ENCODE measurements around the gene RCC2.

RCC2 gene

DNA sequence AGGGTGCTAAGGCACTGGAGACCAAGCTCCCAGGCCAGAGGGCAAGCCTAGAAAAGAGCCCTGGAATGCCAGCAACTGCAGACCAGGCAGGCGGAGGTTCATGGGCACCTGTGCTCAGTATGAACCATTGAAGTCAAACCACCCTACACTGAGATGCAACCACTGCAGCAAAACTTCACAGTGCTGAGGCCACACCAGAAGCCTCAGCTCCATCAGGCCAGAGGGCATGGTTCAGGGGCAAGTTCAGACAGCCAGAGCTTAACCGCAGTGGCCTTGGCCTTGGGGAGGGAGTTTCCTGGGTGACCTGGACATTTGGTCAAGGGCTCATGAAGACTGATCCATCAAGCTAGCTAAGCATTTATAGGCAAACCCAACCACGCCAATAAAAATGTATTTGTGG, 7.1 kb downstream of the RCC2 start:
- DNase-seq (ENCODE audit: low read depth) = no peak
- TF ChIP-seq, protein P1, sequence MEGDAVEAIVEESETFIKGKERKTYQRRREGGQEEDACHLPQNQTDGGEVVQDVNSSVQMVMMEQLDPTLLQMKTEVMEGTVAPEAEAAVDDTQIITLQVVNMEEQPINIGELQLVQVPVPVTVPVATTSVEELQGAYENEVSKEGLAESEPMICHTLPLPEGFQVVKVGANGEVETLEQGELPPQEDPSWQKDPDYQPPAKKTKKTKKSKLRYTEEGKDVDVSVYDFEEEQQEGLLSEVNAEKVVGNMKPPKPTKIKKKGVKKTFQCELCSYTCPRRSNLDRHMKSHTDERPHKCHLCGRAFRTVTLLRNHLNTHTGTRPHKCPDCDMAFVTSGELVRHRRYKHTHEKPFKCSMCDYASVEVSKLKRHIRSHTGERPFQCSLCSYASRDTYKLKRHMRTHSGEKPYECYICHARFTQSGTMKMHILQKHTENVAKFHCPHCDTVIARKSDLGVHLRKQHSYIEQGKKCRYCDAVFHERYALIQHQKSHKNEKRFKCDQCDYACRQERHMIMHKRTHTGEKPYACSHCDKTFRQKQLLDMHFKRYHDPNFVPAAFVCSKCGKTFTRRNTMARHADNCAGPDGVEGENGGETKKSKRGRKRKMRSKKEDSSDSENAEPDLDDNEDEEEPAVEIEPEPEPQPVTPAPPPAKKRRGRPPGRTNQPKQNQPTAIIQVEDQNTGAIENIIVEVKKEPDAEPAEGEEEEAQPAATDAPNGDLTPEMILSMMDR (IDR thresholded peaks at IDR 0.05; ENCODE audit: insufficient read depth, low read depth, low read length, missing control alignments) = no peak
- H3K4me3 ChIP-seq (ENCODE audit: low read depth, low read length) = no peak overlapping the region

DNA sequence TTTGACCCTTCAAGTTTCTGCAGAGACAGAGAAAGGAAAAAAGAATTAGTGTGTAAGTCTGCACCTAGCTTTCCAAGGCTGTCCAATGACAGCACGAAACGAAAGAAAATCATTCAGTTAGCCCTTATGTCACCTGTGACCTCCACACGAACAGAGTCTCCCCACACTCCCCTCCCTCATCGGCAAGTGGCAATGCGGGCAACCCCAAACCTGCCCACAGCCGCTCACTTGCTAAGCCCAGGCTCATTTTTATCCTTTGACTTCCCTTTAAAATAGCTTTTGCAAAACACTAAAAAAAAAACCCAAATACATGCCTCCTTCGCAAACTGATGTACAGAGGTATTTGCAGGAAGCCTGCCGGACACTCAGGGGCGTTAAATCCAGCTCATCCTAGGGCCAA, 10.3 kb downstream of the RCC2 start:
- no peak for DNase-seq (ENCODE audit: low read depth)
- TF ChIP-seq, protein P1 (IDR thresholded peaks at IDR 0.05; ENCODE audit: insufficient read depth, low read depth, low read length, missing control alignments) = no peak

DNA sequence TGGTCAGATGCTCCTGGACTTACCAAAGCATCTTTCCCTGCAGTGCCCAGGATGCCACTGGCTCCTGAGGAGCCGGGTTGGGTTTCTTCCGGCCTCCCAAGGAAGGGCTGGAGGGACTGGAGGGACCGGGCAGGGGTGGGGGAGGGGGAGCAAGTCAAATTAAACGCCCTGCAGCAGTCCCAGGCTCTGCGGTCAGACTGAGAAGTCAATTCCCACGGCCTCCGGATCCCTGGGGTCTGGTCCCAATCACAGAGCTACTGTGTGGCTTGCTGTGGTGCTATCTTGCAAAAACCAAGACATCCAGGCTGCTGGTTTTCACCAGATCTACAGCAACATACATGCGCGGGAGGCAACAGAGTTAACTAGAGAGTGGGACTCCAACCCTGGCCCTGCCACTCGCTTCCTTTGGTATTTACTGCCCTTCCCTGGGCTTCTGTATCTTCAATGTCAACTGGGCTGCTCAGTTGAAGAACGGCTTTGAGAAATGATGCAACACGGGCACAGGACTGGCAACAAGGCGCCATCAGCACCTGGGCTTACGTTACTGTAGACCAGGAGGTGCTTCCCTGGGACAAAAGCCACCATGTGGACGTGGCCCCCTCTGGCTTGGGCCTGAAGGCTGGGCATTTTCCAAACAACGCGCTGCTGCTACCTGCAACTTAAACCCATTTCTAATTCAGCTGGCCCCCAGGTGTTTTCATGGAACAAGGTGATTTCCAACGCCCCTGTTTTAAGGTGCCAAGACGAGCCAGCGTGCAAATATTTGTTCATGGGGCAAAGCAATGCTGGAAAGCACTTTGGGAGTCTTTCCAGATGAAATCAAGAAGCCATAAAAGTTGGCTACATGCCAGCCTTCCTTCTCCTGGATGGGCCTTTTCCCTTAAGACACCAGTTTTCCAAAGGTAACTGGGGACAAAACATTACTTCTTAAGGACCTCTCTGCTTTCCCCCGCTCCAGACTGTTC, 11.5 kb downstream of the RCC2 start:
- TF ChIP-seq, protein P1 (IDR thresholded peaks at IDR 0.05; ENCODE audit: insufficient read depth, low read depth, low read length, missing control alignments) = no peak
- DNase-seq (ENCODE audit: low read depth) = no peak
- H3K4me3 ChIP-seq (ENCODE audit: low read depth, low read length) = no peak overlapping the region

More for the DNA sequence above, 10.3 kb downstream of the RCC2 start:
- no peak overlapping the region for H3K4me3 ChIP-seq (ENCODE audit: low read depth, low read length)

DNA sequence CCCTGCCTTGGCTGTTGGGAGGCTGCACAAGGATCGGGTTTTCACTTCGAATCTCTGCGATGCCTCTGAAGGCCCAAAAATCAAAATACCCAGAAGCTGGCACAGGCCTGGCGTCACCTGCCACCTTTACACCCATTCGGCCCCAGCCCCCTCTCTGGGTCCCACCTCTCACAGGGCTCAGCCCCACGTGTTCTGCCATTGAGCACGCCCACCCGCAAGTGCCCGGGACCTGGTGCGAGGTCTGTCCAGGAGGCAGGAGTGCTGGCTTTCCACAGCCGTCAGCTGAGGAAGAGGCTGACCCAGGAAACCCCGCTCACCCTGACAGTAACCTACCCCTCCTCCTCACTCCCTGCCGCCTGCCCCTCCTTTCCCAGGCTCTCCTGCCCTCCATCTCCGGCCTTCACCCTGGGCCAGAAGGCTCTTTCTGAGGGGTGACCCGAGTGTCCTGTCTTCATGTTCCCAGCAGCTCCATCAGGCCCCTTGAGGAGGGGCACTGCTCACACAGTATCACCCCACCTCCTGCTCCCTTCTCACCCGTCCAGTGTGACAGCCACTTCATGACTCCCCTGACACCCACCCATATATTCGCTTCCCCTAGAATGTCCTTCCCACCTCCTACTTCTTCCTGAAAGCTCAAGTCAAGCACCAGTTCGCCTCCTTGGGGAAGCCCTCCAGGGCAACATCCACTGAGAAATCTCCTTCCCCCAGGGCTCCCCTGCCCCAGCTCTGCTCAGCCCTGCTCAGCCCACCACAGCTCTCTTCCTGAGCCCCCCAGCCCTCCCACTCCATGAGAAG, 13.5 kb downstream of the RCC2 start:
- H3K4me3 ChIP-seq (ENCODE audit: low read depth, low read length) = no peak overlapping the region
- TF ChIP-seq, protein P1 (IDR thresholded peaks at IDR 0.05; ENCODE audit: insufficient read depth, low read depth, low read length, missing control alignments) = no peak
- no peak for DNase-seq (ENCODE audit: low read depth)

DNA sequence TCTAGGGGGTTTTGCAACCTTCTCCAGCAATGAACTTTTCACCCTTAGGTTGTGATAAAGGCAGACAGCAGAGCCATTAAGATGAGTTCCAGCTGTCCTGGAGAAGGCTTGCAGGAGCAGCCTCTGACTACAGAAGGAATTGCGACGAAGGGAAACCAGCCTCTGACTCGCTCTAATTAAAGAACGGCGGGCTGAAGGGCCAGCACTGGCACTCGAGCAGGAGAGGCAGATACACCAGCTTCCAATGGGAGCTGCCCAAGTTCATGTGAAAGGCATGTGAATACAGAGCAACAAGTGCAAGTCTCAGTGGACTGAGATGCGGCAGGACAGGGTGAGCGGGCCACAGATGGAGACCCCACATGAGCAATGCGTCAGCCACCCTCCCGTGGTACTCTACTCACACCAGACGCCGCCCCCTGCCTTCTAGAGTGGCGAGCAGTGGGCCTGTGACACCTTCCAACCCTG, 15.7 kb downstream of the RCC2 start:
- H3K4me3 ChIP-seq (ENCODE audit: low read depth, low read length) = no peak overlapping the region
- DNase-seq (ENCODE audit: low read depth) = no peak
- TF ChIP-seq, protein P1 (IDR thresholded peaks at IDR 0.05; ENCODE audit: insufficient read depth, low read depth, low read length, missing control alignments) = no peak

DNA sequence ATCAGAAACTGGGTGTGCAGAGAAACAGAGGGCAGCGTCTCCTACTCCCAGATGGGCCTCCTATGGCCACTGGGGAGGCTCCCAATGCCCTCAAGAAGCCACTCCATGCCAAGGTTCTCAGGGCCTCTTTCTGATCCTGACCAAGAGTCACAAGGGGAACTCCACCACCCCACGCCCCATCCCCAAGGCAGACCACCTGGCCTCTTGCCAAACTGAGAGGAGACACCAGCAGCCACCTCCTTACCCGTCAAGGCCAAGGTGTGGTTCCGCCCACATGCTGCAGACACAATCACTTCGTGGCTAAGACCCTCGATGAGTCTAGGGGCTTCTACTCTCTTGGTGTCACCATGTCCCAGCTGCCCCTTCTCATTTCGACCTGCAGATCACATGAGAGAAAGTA, 17.0 kb downstream of the RCC2 start:
- H3K4me3 ChIP-seq (ENCODE audit: low read depth, low read length) = no peak overlapping the region
- DNase-seq (ENCODE audit: low read depth) = no peak
- TF ChIP-seq, protein P1 (IDR thresholded peaks at IDR 0.05; ENCODE audit: insufficient read depth, low read depth, low read length, missing control alignments) = no peak
